Measurements from ENCODE around the gene GTF3C5. TPM values are rescaled to one million over a fixed set of nuclear protein-coding genes. Genes with fewer than 3 reads are reported as not detected.
"Not testable (repeated sequence)": the region's sequence is repeated elsewhere in the genome, so short reads cannot be mapped to it uniquely, and the experiment has no call there.

The GTF3C5 gene
- total and polyA plus RNA-seq, 9 of the 15 experiments (the other 6 are each of a cell fraction or from before 2014, with no cell fraction given): 3.8 to 118 (median 83.7) TPM

- H3K4me3 ChIP-seq; DNase-seq (ENCODE audit: extremely low read depth in 1 of 4, low spot score in 3 of 4); H3K9me1 ChIP-seq (ENCODE audit: control insufficient read depth, insufficient read depth, low read length); H3K36me3 ChIP-seq (ENCODE audit: control insufficient read depth, insufficient read depth, low read length); FAIRE-seq; POLR2A ChIA-PET; H3K9me3 ChIP-seq (replicated peaks; ENCODE audit: control insufficient read depth, insufficient read depth, low read depth, low read length); H2AFZ ChIP-seq (ENCODE audit: low read depth, low read length); ATAC-seq; H3K27ac ChIP-seq (ENCODE audit: extremely low read depth, low read depth, low read length); CTCF ChIA-PET (ENCODE audit: low intra/inter-chr PET ratio); in situ Hi-C loops (cut with MboI); H3K4me1 ChIP-seq (replicated peaks in 1 of 2; ENCODE audit: control insufficient read depth in 2 of 2, insufficient read depth in 2 of 2, low read length in 2 of 2); intact Hi-C loops (cut with micrococcal nuclease); H4K20me1 ChIP-seq (replicated peaks; ENCODE audit: control insufficient read depth, insufficient read depth, low read length); H3K79me2 ChIP-seq (ENCODE audit: control insufficient read depth, insufficient read depth, low read length); H3K27me3 ChIP-seq (ENCODE audit: control insufficient read depth in 2 of 2, insufficient read depth in 2 of 2, low read length in 2 of 2); BruUV-seq (replicated peaks); H3K9ac ChIP-seq (ENCODE audit: insufficient read depth in 1 of 2, low read depth in 2 of 2, low read length in 2 of 2); H3K4me2 ChIP-seq (ENCODE audit: insufficient read depth, low read length): not testable (repeated sequence)
- WGBS (ENCODE audit: insufficient coverage, low coverage, missing lambda C conversion rate): 63% methylated on average over 5 of the region's 5 CpGs
Measured at GRCh38 chr9:133072210-133072609, 41.4 kb downstream of the GTF3C5 start.

GRCh38 chr9:133073086-133074014 lies 42.6 kb downstream of the GTF3C5 start:
- no TSS peak for BruUV-seq (replicated peaks)
- no peaks in the 10 kb centered on the region for H3K79me2 ChIP-seq (ENCODE audit: control insufficient read depth, insufficient read depth, low read length)
- H3K9me1 ChIP-seq (ENCODE audit: control insufficient read depth, insufficient read depth, low read length): peaks cover 4% of the 10 kb centered on the region
- no peak for ATAC-seq
- no peak overlapping the region for H3K27ac ChIP-seq (ENCODE audit: extremely low read depth, low read depth, low read length)
- WGBS (ENCODE audit: insufficient coverage, low coverage, missing lambda C conversion rate): 36% methylated on average over 8 of the region's 12 CpGs
- no peaks in the 10 kb centered on the region for H3K36me3 ChIP-seq (ENCODE audit: control insufficient read depth, insufficient read depth, low read length)
- in situ Hi-C loops (cut with MboI) (no loop called here), intact Hi-C loops (cut with micrococcal nuclease) (no loop called here)
- H4K20me1 ChIP-seq (replicated peaks; ENCODE audit: control insufficient read depth, insufficient read depth, low read length): no peaks in the 10 kb centered on the region
- ChIA-PET POLR2A (interaction anchor here (0.6 to 1.2 kb wide), 2 partner anchors 9 to 42 kb away, joined by 3 to 4 read pairs; partner anchors contain the start of gene GTF3C5), CTCF (ENCODE audit: low intra/inter-chr PET ratio) (no interaction called here)
- no peak overlapping the region; a peak in 1 of 4 replicates for H3K9ac ChIP-seq (ENCODE audit: insufficient read depth in 1 of 2, low read depth in 2 of 2, low read length in 2 of 2)
- no peaks in the 10 kb centered on the region for H3K9me3 ChIP-seq (replicated peaks; ENCODE audit: control insufficient read depth, insufficient read depth, low read depth, low read length)
- H3K4me1 ChIP-seq (replicated peaks in 1 of 2; ENCODE audit: control insufficient read depth in 2 of 2, insufficient read depth in 2 of 2, low read length in 2 of 2): no peaks in the 10 kb centered on the region; a peak in 1 of 5 replicates
- FAIRE-seq: peak; percentile 73
- peaks cover 8 to 13% of the 10 kb centered on the region in 2 experiments; a peak in 3 of 5 replicates for H3K27me3 ChIP-seq (ENCODE audit: control insufficient read depth in 2 of 2, insufficient read depth in 2 of 2, low read length in 2 of 2)
- no peak overlapping the region for H3K4me3 ChIP-seq
- no peak overlapping the region for H2AFZ ChIP-seq (ENCODE audit: low read depth, low read length)
- H3K4me2 ChIP-seq (ENCODE audit: insufficient read depth, low read length): no peak overlapping the region
- DNase-seq (ENCODE audit: extremely low read depth in 1 of 4, low spot score in 3 of 4): no peak
- no peak for TF ChIP-seq ESRRA (IDR thresholded peaks at IDR 0.05; ENCODE audit: borderline replicate concordance, low read depth)
- TF ChIP-seq, protein P1, sequence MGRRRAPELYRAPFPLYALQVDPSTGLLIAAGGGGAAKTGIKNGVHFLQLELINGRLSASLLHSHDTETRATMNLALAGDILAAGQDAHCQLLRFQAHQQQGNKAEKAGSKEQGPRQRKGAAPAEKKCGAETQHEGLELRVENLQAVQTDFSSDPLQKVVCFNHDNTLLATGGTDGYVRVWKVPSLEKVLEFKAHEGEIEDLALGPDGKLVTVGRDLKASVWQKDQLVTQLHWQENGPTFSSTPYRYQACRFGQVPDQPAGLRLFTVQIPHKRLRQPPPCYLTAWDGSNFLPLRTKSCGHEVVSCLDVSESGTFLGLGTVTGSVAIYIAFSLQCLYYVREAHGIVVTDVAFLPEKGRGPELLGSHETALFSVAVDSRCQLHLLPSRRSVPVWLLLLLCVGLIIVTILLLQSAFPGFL (CRISPR knock-in tag; IDR thresholded peaks at IDR 0.05): no peak
- no peak for TF ChIP-seq ZNF324 (CRISPR knock-in tag; IDR thresholded peaks at IDR 0.05)
